HPDE6-E6E7 (cell line): ENCODE results near the gene PMM1.

Source experiments
- DNase-seq: peaks from one replicate; pipeline ENCODE4 v3.0.0; 2011; ENCODE audit warnings: missing footprints; ENCODE audit errors: extremely low spot score

The PMM1 gene

DNA sequence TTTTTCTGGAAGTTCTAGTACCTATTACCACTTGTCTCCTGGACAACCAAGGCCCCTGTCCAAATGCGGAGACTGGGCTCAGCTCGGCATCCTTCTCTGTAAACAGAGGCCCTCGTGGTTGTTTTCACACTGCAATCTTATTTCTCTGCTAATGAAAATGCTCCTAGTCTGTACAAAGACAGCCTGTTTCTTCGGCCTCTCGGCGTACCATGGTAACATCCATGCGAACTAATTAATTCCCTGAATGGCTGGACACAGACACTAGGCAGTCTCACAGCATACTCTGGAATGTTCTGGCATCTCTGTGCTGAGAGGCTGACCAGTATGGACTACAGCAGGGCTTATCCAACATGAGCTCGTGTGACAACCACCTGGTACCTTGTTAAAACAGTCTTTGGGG lies 51.1 kb downstream of the PMM1 start:
- no peak for DNase-seq

DNA sequence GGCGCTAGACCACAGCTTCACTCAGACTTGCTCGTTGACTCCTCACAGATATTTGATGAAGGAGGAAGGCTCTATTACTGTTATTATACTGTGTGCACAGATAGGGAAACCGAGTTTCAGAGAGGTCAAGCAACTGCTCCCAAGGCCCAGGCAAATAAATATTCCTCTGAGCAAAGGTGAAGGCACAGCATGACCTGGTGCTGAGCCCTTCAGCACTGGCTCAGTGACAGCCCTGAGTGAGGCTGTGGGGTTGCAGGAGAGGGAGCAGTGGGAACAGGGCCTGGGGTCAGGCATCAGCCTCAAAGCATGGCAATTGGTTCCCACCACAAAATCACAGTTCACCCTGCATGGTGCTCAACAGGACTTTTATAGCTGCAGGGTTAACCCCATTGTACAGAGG lies 52.4 kb downstream of the PMM1 start:
- DNase-seq: no peak

DNA sequence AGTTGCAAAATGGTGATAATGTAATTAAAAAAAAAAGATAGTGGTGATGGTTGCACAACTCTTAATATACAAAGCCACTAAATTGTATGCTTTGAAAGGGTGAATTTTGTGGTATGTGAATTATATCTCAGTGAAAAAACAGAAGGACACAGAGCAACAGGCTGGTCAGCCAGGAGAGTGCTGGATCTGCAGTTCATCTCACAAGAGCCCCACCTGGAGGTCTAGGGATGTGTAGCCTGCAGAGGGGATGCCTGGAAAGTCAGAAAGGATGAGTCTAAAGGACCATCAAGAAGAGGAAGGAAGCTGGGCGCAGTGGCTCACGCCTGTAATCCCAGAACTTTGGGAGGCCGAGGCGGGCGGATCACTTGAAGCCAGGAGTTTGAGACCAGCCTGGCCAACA lies 54.4 kb downstream of the PMM1 start:
- no peak for DNase-seq

DNA sequence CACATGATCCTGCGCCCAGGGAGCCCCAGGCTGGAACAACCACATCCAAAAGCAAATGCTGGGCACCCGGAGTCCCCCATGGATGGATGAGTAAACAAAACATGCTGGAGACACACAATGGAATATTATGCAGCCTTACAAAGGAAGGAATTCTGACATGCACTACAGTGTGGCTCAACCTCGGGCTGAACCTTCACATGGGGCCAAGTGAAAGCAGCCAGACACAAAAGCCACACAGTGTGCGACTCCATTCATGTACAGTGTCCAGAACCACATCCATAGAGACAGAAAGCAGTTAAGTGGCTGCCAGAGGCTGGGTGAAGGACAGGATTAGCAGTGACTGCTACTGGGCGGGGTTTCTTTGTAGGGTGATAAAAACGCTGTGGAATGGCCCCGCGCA lies 55.4 kb downstream of the PMM1 start:
- no peak for DNase-seq

DNA sequence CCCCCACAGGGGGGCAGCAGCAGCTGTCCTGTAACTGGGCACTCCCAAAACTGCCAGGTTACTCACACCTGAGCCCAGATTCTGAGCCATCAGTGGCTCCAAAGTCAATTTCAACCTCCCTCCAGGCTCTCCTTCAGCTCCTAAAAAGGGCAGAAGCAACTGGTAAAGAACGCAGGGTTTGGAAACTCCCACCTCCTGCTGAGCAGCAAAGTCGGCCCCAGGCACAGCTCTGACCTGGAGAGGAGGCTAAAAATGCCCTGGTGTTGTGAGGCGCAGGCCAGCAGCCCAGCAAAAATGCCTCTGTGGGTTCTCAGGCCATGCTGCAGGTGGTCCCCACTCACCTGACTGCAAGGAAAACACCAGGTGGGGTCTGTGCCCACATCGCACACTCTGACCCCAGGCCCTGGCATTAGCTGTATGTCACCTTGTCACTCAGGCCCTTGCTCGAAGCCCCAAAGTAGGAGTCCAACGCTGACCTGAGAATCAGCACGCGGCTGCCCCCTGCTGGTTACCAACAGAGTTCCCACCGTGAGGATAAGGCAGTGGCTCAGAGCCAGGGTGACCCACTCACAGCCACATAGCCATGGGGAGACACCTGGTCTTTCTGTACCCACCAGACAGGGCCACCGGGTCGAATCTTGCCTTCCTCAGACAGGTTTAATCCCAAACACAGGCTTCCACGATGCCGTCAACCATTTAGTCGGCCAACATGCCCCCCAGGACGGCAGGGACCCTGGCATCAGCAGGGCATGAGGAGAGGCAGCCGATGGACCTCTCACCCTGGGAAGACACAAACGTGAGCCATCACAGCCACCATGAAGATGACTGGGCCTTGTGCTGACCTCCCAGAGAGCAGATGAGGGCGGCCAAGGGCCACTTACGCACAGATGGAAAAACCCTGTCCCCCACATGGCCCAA lies 56.5 kb downstream of the PMM1 start:
- DNase-seq: no peak

DNA sequence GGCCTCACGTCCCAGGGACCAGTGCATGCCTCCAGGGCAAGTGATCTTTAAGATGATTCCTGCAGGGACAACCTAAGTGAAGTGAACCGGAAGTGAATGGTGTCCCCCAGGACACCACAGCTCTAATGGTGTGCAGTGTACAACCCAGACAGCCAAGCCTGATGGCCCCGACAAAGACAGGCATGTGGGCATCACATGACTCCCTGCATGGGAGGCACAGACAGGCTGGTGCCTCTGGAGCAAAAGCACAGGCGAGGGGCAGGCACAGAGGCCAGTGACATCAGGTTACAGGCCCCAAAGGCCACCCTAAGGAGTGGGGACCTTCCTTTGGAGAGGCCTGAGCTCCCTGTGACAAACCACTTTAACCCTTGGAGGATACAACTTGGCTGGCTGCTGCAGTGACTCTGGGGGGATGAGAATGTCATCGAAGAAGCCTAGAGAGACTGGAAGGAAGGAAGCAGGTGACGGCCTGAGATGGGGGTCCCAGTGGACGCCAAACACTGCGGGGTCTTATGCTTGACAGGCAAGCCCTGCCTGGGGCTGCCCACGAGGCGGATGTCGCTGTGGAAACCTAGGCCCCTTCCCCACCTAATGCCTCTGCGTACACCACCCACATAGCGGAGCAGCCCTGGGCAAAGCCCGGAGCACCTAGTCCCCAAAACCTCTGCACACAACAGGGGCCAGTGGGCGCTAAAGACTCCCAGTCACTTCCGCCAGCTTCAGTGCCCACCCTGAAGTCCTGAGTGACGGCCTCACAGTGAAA lies 57.7 kb downstream of the PMM1 start:
- no peak for DNase-seq

DNA sequence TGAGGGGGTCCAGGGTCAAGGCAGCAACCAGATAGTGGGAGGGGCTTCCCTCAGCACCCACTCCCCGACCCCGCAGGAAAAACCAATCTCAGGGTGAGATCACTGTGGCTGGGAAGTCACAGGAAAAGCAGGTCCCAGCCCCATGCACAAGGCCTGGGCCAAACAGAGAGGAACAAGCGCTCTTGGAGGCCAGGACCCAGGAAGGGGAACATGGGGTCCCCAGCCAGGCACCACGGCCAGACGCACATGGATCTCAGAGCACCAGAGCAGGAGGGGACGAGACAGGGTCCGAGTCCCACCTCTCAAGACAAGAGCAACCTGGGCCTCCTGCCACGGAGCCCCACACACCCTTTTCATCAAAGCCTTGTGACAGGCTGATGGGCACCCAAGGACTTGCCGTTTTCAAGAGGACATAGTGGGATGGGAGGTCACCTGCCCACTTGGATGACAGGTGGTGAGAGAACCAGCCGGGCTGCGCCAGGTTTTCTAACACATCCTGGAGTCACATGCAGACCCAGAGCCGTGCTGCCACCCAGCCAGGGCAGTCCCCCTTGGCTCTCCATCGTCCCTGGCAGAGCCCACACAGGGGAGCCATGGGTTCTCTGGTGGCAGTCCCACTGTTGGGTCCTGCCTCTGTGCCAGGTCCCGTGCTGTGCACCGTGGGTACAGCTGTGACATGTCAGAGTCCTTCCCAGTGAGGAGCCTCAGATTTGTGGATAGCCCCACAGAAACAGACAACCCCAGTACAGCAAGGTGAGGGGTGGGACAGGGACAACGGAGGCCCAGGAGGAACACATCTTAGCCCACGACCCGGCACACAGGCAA lies 58.5 kb downstream of the PMM1 start:
- DNase-seq: no peak

DNA sequence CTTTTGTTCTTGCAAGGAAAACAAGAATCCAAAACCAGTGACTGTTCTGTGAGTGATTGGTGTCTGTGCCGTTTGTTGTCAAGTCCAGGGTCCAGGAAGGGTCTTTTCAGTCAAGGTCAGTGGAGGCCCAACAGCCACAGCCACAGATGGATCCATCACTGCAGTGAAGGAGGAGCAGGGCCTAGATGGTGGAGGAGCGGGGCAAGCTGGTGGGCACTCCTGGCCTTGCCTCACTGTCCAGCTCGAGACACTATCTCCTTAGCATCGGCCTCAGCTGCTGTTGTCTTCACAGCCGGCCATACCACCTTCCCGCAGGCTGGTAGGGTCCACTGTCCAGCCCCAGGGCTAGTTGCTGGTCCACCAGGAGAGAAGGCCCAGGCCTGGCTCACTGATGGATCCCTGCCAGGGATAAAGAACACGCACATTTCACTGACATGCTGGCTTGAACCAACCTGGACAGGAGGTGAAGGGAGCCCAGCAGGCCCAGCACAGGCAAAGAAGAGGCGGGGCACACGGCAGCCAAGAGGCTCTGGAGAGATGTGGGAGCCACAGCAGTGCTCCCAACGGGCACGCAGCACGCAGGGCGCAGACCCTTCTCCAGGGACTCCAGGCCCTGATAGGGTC lies 60.6 kb downstream of the PMM1 start:
- DNase-seq: no peak

DNA sequence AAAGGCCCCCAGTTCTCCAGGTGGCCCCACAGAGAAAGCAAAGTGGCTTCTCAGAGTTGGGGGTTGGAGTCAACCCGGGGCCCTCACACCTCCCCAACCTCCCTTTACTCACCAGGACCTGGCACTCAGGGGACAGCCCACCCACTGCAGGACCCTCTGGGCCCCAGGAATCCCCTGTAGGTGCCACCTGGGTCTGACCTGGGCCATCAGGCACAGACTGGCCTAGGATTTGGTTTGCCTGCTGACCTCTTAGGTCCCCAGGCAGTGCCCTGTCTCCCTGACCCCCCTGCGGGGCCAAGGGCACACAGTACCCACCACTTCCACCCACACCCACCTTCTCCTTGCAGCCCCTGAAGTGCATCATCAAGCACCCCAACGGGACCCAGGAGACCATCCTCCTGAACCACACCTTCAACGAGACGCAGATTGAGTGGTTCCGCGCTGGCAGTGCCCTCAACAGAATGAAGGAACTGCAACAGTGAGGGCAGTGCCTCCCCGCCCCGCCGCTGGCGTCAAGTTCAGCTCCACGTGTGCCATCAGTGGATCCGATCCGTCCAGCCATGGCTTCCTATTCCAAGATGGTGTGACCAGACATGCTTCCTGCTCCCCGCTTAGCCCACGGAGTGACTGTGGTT lies 61.4 kb downstream of the PMM1 start:
- no peak for DNase-seq
